ENCODE data around the gene BRD1. TPM values are rescaled to one million over a fixed set of nuclear protein-coding genes. Genes with fewer than 3 reads are reported as not detected.

BRD1 gene
- total RNA-seq, 1 experiment from 2014 or later: 31.3 TPM

DNA sequence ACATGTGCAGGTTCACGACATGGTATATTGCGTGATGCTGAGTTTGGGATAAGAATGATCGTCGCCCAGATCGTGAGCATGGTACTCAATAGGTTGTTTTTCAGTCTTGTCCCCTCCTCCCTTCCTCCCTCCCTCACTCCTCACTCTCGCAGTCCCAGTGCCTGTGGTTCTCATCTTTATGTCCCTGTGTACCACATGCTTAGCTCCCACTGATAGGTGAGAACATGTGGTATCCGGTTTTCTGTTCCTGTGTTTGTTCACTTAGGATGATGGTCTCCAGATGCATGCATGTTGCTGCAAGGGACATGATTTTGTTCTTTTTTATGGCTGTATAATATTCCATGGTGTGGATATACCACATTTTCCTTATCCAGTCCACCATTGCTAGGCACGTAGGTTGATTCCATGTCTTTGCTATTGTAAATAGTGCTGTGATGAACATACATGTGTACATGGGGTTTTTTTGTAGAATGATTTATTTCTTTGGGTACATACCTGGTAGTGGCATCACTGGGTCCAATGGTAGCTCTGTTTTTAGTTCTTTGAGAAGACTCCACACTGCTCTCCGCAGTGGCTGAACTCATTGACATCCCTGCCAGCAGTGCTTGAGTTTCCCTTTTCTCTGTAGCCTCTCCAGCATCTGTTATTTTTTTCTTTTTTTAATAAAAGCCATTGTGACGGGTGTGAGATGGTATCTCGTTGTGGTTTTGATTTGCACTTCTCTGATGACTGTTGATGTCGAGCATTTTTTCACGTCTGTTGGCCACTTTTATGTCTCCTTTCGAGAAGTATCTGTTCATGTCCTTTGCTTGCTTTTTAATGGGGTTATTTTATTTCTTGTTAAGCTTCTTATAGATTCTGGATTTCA, 42.4 kb upstream of the BRD1 start:
- H3K79me2 ChIP-seq (ENCODE audit: insufficient read depth, low read length): peaks cover 99% of the 10 kb centered on the region
- TF ChIP-seq ZFX (IDR thresholded peaks at IDR 0.05) (no peak), JUND (IDR thresholded peaks at IDR 0.05) (no peak), EZH2phosphoT487 (IDR thresholded peaks at IDR 0.05; ENCODE audit: borderline replicate concordance) (no peak), CBX3 (IDR thresholded peaks at IDR 0.05; ENCODE audit: low read depth) (no peak), FOSL1 (IDR thresholded peaks at IDR 0.05; ENCODE audit: low read depth) (no peak), POLR2A (IDR thresholded peaks at IDR 0.05; ENCODE audit: borderline replicate concordance, extremely low read depth, insufficient read depth, insufficient read length) (no peak), EZH2 (IDR thresholded peaks at IDR 0.05) (no peak), RAD21 (IDR thresholded peaks at IDR 0.05; ENCODE audit: low read depth) (no peak), ZNF274 (IDR thresholded peaks at IDR 0.05; ENCODE audit: low read depth, low read length) (no peak), TCF7L2 (IDR thresholded peaks at IDR 0.05; ENCODE audit: borderline replicate concordance, extremely low read depth, insufficient read depth, insufficient read length) (no peak), CEBPB (IDR thresholded peaks at IDR 0.05; ENCODE audit: low read depth) (no peak), ELF1 (IDR thresholded peaks at IDR 0.05; ENCODE audit: borderline replicate concordance, low read depth) (no peak), POLR2AphosphoS5 (IDR thresholded peaks at IDR 0.05; ENCODE audit: low read depth, low read length) (no peak), SIN3A (IDR thresholded peaks at IDR 0.05; ENCODE audit: low read depth) (no peak)
- TF ChIP-seq, protein P1, sequence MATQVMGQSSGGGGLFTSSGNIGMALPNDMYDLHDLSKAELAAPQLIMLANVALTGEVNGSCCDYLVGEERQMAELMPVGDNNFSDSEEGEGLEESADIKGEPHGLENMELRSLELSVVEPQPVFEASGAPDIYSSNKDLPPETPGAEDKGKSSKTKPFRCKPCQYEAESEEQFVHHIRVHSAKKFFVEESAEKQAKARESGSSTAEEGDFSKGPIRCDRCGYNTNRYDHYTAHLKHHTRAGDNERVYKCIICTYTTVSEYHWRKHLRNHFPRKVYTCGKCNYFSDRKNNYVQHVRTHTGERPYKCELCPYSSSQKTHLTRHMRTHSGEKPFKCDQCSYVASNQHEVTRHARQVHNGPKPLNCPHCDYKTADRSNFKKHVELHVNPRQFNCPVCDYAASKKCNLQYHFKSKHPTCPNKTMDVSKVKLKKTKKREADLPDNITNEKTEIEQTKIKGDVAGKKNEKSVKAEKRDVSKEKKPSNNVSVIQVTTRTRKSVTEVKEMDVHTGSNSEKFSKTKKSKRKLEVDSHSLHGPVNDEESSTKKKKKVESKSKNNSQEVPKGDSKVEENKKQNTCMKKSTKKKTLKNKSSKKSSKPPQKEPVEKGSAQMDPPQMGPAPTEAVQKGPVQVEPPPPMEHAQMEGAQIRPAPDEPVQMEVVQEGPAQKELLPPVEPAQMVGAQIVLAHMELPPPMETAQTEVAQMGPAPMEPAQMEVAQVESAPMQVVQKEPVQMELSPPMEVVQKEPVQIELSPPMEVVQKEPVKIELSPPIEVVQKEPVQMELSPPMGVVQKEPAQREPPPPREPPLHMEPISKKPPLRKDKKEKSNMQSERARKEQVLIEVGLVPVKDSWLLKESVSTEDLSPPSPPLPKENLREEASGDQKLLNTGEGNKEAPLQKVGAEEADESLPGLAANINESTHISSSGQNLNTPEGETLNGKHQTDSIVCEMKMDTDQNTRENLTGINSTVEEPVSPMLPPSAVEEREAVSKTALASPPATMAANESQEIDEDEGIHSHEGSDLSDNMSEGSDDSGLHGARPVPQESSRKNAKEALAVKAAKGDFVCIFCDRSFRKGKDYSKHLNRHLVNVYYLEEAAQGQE (IDR thresholded peaks at IDR 0.05; ENCODE audit: low read depth): no peak
- TF ChIP-seq, protein P2, sequence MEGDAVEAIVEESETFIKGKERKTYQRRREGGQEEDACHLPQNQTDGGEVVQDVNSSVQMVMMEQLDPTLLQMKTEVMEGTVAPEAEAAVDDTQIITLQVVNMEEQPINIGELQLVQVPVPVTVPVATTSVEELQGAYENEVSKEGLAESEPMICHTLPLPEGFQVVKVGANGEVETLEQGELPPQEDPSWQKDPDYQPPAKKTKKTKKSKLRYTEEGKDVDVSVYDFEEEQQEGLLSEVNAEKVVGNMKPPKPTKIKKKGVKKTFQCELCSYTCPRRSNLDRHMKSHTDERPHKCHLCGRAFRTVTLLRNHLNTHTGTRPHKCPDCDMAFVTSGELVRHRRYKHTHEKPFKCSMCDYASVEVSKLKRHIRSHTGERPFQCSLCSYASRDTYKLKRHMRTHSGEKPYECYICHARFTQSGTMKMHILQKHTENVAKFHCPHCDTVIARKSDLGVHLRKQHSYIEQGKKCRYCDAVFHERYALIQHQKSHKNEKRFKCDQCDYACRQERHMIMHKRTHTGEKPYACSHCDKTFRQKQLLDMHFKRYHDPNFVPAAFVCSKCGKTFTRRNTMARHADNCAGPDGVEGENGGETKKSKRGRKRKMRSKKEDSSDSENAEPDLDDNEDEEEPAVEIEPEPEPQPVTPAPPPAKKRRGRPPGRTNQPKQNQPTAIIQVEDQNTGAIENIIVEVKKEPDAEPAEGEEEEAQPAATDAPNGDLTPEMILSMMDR (IDR thresholded peaks at IDR 0.05 in 2 of 3, conservative IDR thresholded peaks at IDR 0.05 in 1 of 3; ENCODE audit: borderline replicate concordance in 1 of 3, insufficient read depth in 1 of 3, low read depth in 2 of 3, low read length in 2 of 3): no peak
- DNase-seq (ENCODE audit: low read depth, low spot score) (no peak), ATAC-seq (no peak)
- no peak overlapping the region for H3K4me3 ChIP-seq (replicated peaks in 1 of 2; ENCODE audit: low read depth in 1 of 2, low read length in 2 of 2)
- POLR2A ChIA-PET: no interaction called here
- no peak overlapping the region for H3K27ac ChIP-seq (ENCODE audit: low read depth, low read length)
- RAD21 ChIA-PET (ENCODE audit: low non-redundant PET in 1 of 2, low total read pairs in 2 of 2, uncharacterized antibody in 2 of 2, unreplicated experiment in 2 of 2): no interaction called here
- no peak overlapping the region for H2AFZ ChIP-seq (ENCODE audit: low read depth, low read length, poor library complexity, severe bottlenecking)
- no TSS peak for BruUV-seq (replicated peaks)
- H3K27me3 ChIP-seq (ENCODE audit: insufficient read depth, low read length): no peaks in the 10 kb centered on the region
- CTCF ChIA-PET: no interaction called here
- no peaks in the 10 kb centered on the region for H3K9me2 ChIP-seq (ENCODE audit: insufficient read depth)
- H3K9ac ChIP-seq (ENCODE audit: low read length): no peak overlapping the region
- H3K4me2 ChIP-seq (ENCODE audit: low read length): no peak overlapping the region
- H4K20me1 ChIP-seq (ENCODE audit: insufficient read depth): 0 out of 2 replicates have a peak, but pooled peaks cover 4% of the 10 kb centered on the region
- peaks cover 0 to 5% of the 10 kb centered on the region in 2 experiments; a peak in 1 of 4 replicates for H3K36me3 ChIP-seq (ENCODE audit: control insufficient read depth in 1 of 2, insufficient read depth in 2 of 2, low read length in 2 of 2)
- peaks cover 18 to 23% of the 10 kb centered on the region in 2 experiments; a peak in 2 of 4 replicates for H3K9me3 ChIP-seq (ENCODE audit: control insufficient read depth in 1 of 2, insufficient read depth in 1 of 2, low read depth in 1 of 2, low read length in 2 of 2)
- H3K4me1 ChIP-seq (ENCODE audit: control insufficient read depth in 1 of 2, insufficient read depth in 2 of 2, low read length in 2 of 2): no peaks in the 10 kb centered on the region
- intact Hi-C loops (cut with micrococcal nuclease): no loop called here
